HEK293 (cell line): ENCODE results near the gene ZNF345.

Source experiments
- ATF2 ChIP-seq: fragments of 450-650 bp; formaldehyde crosslinking; IDR thresholded peaks from 2 replicates; pipeline ENCODE4 v1.5.1; 2016; ENCODE audit warnings: missing biosample characterization, missing genetic modification characterization, low read depth
- BCL11A ChIP-seq: fragments of 450-650 bp; formaldehyde crosslinking; IDR thresholded peaks from 2 replicates; pipeline ENCODE4 v1.5.1; 2016; ENCODE audit warnings: low read depth, missing biosample characterization, missing genetic modification characterization
- CTCF ChIP-seq: fragments of 450-650 bp; formaldehyde crosslinking; IDR thresholded peaks from 2 replicates; pipeline ENCODE4 v1.5.1; 2016; ENCODE audit warnings: missing biosample characterization, missing genetic modification characterization
- GLIS2 ChIP-seq: fragments of 450-650 bp; formaldehyde crosslinking; IDR thresholded peaks from 2 replicates; pipeline ENCODE4 v1.5.1; 2016; ENCODE audit warnings: missing biosample characterization, missing genetic modification characterization
- KLF1 ChIP-seq: fragments of 450-650 bp; formaldehyde crosslinking; IDR thresholded peaks from 2 replicates; pipeline ENCODE4 v1.5.1; 2016; ENCODE audit warnings: missing biosample characterization, missing genetic modification characterization
- PRDM4 ChIP-seq: fragments of 450-650 bp; formaldehyde crosslinking; IDR thresholded peaks from 2 replicates; pipeline ENCODE4 v1.5.1; 2017; ENCODE audit warnings: missing biosample characterization, missing genetic modification characterization
- SP3 ChIP-seq: fragments of 450-650 bp; formaldehyde crosslinking; IDR thresholded peaks from 2 replicates; pipeline ENCODE4 v1.5.1; 2016; ENCODE audit warnings: missing biosample characterization, missing genetic modification characterization
- ZBTB8A ChIP-seq: fragments of 450-650 bp; formaldehyde crosslinking; IDR thresholded peaks from 2 replicates; pipeline ENCODE4 v1.5.1; 2016; ENCODE audit warnings: missing biosample characterization, missing genetic modification characterization
- ZNF211 ChIP-seq: fragments of 450-650 bp; formaldehyde crosslinking; IDR thresholded peaks from 2 replicates; pipeline ENCODE4 v1.5.1; 2016; ENCODE audit warnings: low read depth, missing biosample characterization, missing genetic modification characterization
- ZNF23 ChIP-seq: fragments of 450-650 bp; formaldehyde crosslinking; IDR thresholded peaks from 2 replicates; pipeline ENCODE4 v1.5.1; 2016; ENCODE audit warnings: missing biosample characterization, missing genetic modification characterization, borderline replicate concordance
- ZNF24 ChIP-seq: fragments of 450-650 bp; formaldehyde crosslinking; IDR thresholded peaks from 2 replicates; pipeline ENCODE4 v1.5.1; 2016; ENCODE audit warnings: missing biosample characterization, missing genetic modification characterization
- ZNF26 ChIP-seq: fragments of 450-650 bp; formaldehyde crosslinking; IDR thresholded peaks from 2 replicates; pipeline ENCODE4 v1.5.1; 2016; ENCODE audit warnings: missing biosample characterization, missing genetic modification characterization
- ZNF274 ChIP-seq, 2 experiments: fragments of 200-500 bp in 1 of 2; fragments of 450-650 bp in 1 of 2; sonication (Bioruptor generic) in 1 of 2; formaldehyde crosslinking in 1 of 2; IDR thresholded peaks; 2 replicates each; pipeline versions ENCODE4 v1.5.1 to v1.6.1; 2014 to 2016; ENCODE audit warnings: borderline replicate concordance in 1 of 2, inconsistent platforms in 1 of 2, low read length in 1 of 2, missing biosample characterization in 1 of 2, missing genetic modification characterization in 1 of 2
- ZNF311 ChIP-seq: fragments of 450-650 bp; formaldehyde crosslinking; IDR thresholded peaks from 2 replicates; pipeline ENCODE4 v1.5.1; 2017; ENCODE audit warnings: missing biosample characterization, missing genetic modification characterization, borderline replicate concordance
- ZNF398 ChIP-seq: fragments of 450-650 bp; formaldehyde crosslinking; IDR thresholded peaks from 2 replicates; pipeline ENCODE4 v1.5.1; 2017; ENCODE audit warnings: missing biosample characterization, missing genetic modification characterization
- ZNF449 ChIP-seq: fragments of 450-650 bp; formaldehyde crosslinking; IDR thresholded peaks from 2 replicates; pipeline ENCODE4 v1.5.1; 2017; ENCODE audit warnings: missing biosample characterization, mild to moderate bottlenecking, missing genetic modification characterization, moderate library complexity
- ZNF488 ChIP-seq: fragments of 450-650 bp; formaldehyde crosslinking; IDR thresholded peaks from 2 replicates; pipeline ENCODE4 v1.5.1; 2016; ENCODE audit warnings: missing biosample characterization, missing genetic modification characterization
- ZNF510 ChIP-seq: fragments of 450-650 bp; formaldehyde crosslinking; IDR thresholded peaks from 2 replicates; pipeline ENCODE4 v1.5.1; 2018; ENCODE audit warnings: mild to moderate bottlenecking, missing genetic modification characterization, missing biosample characterization; ENCODE audit not compliant: insufficient replicate concordance
- ZNF571 ChIP-seq: fragments of 450-650 bp; formaldehyde crosslinking; IDR thresholded peaks from 2 replicates; pipeline ENCODE4 v1.5.0; 2017; ENCODE audit warnings: missing biosample characterization, missing genetic modification characterization
- ZNF580 ChIP-seq: fragments of 450-650 bp; formaldehyde crosslinking; IDR thresholded peaks from 2 replicates; pipeline ENCODE4 v1.5.1; 2016; ENCODE audit warnings: missing biosample characterization, missing genetic modification characterization
- ZNF768 ChIP-seq: fragments of 450-650 bp; formaldehyde crosslinking; IDR thresholded peaks from 2 replicates; pipeline ENCODE4 v1.5.1; 2018; ENCODE audit warnings: missing biosample characterization, mild to moderate bottlenecking, missing genetic modification characterization
- ZNF837 ChIP-seq: fragments of 450-650 bp; formaldehyde crosslinking; IDR thresholded peaks from 2 replicates; pipeline ENCODE4 v1.5.1; 2016; ENCODE audit warnings: missing biosample characterization, missing genetic modification characterization

Gene ZNF345

GRCh38 chr19:36849701-36850558 lies 746 bp upstream of the ZNF345 start (continued):
- TF ChIP-seq ZNF580 (0 out of 2 replicates have a peak, but pooled peaks have one; percentile 45), ZNF488 (tag by site-specific recombination) (no peak), ZNF449 (tag by site-specific recombination) (no peak), GLIS2 (tag by site-specific recombination) (peak; percentile 68; the same call in 1 of the 2 replicates), ATF2 (tag by site-specific recombination) (0 out of 2 replicates have a peak, but pooled peaks have one; percentile 10), ZNF837 (tag by site-specific recombination) (0 out of 2 replicates have a peak, but pooled peaks have one; percentile 14), BCL11A (tag by site-specific recombination) (peak; percentile 59; the same call in 1 of the 2 replicates), ZNF26 (tag by site-specific recombination) (no peak), ZNF23 (tag by site-specific recombination) (no peak), SP3 (tag by site-specific recombination) (peak; percentile 93), ZNF571 (tag by site-specific recombination) (no peak), ZNF24 (tag by site-specific recombination) (0 out of 2 replicates have a peak, but pooled peaks have one; percentile 24), ZNF211 (tag by site-specific recombination) (no peak), ZNF311 (tag by site-specific recombination) (no peak), PRDM4 (peak; percentile 8; the same call in 1 of the 2 replicates), KLF1 (tag by site-specific recombination) (peak; percentile 79), ZNF274 (IDR thresholded peaks at IDR 0.05; ENCODE audit: low read length) (no peak), ZNF274 (tag by site-specific recombination; IDR thresholded peaks at IDR 0.05; ENCODE audit: borderline replicate concordance) (no peak), CTCF (tag by site-specific recombination) (peak; percentile 73; the same call in 1 of the 2 replicates), ZBTB8A (tag by site-specific recombination) (peak; percentile 77), ZNF398 (tag by site-specific recombination) (peak; percentile 78), ZNF768 (tag by site-specific recombination) (no peak; the same call in 1 of the 2 replicates), ZNF510 (no peak)
